HG02884 (cell line): ENCODE data around the gene MRNIP.

Source experiments
- ATAC-seq: cut with Tn5 transposase; IDR thresholded peaks from one replicate; pipeline ENCODE4 v1.9.1; 2021; ENCODE audit warnings: mild to moderate bottlenecking, moderate library complexity; ENCODE audit not compliant: unreplicated experiment

The MRNIP gene

GRCh38 chr5:179805529-179806249 is 52.9 kb downstream of the MRNIP start:
- ATAC-seq: peak; percentile 8

- ATAC-seq: no peak
These were observed 53.5 kb downstream of the MRNIP start for GRCh38 chr5:179805070-179805528.

GRCh38 chr5:179804555-179804947 is 54.1 kb downstream of the MRNIP start:
- no peak for ATAC-seq

- no peak for ATAC-seq
These were observed 54.7 kb downstream of the MRNIP start for GRCh38 chr5:179803651-179804554.

- no peak for ATAC-seq
These were observed 55.6 kb downstream of the MRNIP start for GRCh38 chr5:179802950-179803562.

- ATAC-seq: no peak
These were observed 56.3 kb downstream of the MRNIP start for GRCh38 chr5:179802207-179802883.

- peak; percentile 33 for ATAC-seq
These were observed 57.1 kb downstream of the MRNIP start for GRCh38 chr5:179801304-179802206.

- ATAC-seq: no peak
These were observed 57.9 kb downstream of the MRNIP start for GRCh38 chr5:179800696-179801201.

GRCh38 chr5:179800071-179800695 is 58.4 kb downstream of the MRNIP start:
- ATAC-seq: no peak

GRCh38 chr5:179799644-179799973 is 59.0 kb downstream of the MRNIP start:
- no peak for ATAC-seq

- no peak for ATAC-seq
These were observed 59.6 kb downstream of the MRNIP start for GRCh38 chr5:179798771-179799643.

GRCh38 chr5:179798144-179798770 is 60.4 kb downstream of the MRNIP start:
- no peak for ATAC-seq

GRCh38 chr5:179797741-179798140 is 60.9 kb downstream of the MRNIP start:
- no peak for ATAC-seq

- ATAC-seq: no peak
These were observed 61.6 kb downstream of the MRNIP start for GRCh38 chr5:179796877-179797608.

- ATAC-seq: peak; percentile 71
These were observed 62.5 kb downstream of the MRNIP start for GRCh38 chr5:179795863-179796833.
